WTC11 (cell line): ENCODE results near the gene UBE2E1. TPM values are rescaled to one million over a fixed set of nuclear protein-coding genes. Genes with fewer than 3 reads are reported as not detected.
"Not testable (repeated sequence)": the region's sequence is repeated elsewhere in the genome, so short reads cannot be mapped to it uniquely, and the experiment has no call there.

ENCODE experiments used
- ATAC-seq: fragments of 200-7000 bp; cut with Tn5 transposase; 2 replicates; pipeline ENCODE4 v1.10.0; 2021; ENCODE audit warnings: mild to moderate bottlenecking, moderate library complexity
- CTCF ChIA-PET: fragments of 300-600 bp; sonication (Branson Sonifier 250); formaldehyde crosslinking; loops from one replicate; lab custom pipeline; 2021; ENCODE audit warnings: antibody characterized with exemption; lab: Charles Lee
- POLR2A ChIA-PET: fragments of 350-600 bp; sonication (Branson Sonifier 250); formaldehyde crosslinking; loops from one replicate; lab custom pipeline; 2021; ENCODE audit warnings: antibody characterized with exemption; lab: Charles Lee
- DNase-seq: peaks from one replicate; pipeline ENCODE4 v3.0.0; 2021; ENCODE audit warnings: low spot score
- H3K27ac Mint-ChIP-seq: 2 replicates; pipeline ENCODE4 v1.8.0; 2021; ENCODE audit warnings: mixed read lengths
- H3K27me3 Mint-ChIP-seq: 2 replicates; pipeline ENCODE4 v1.8.0; 2021; ENCODE audit warnings: low read depth, mild to moderate bottlenecking, moderate library complexity, mixed read lengths
- H3K36me3 Mint-ChIP-seq: 2 replicates; pipeline ENCODE4 v1.8.0; 2021; ENCODE audit warnings: mixed read lengths
- H3K4me1 Mint-ChIP-seq: 2 replicates; pipeline ENCODE4 v1.8.0; 2022; ENCODE audit warnings: mixed read lengths
- H3K4me3 Mint-ChIP-seq: 2 replicates; pipeline ENCODE4 v1.8.0; 2021; ENCODE audit warnings: mild to moderate bottlenecking, moderate library complexity, mixed read lengths
- H3K9me3 Mint-ChIP-seq: 2 replicates; pipeline ENCODE4 v1.8.0; 2021; ENCODE audit warnings: mixed read lengths
- CREB1 ChIP-seq: sonication (generic); formaldehyde crosslinking; IDR thresholded peaks from 2 replicates; pipeline ENCODE4 v1.8.0; 2023; ENCODE audit warnings: mild to moderate bottlenecking, missing genetic modification reagents
- CREM ChIP-seq: sonication (generic); formaldehyde crosslinking; IDR thresholded peaks from 2 replicates; pipeline ENCODE4 v1.8.1; 2022; ENCODE audit warnings: mild to moderate bottlenecking, missing genetic modification reagents, moderate library complexity
- CTCF ChIP-seq: fragments of 200-600 bp; IDR thresholded peaks from 2 replicates; pipeline ENCODE4 v1.8.0; 2022; ENCODE audit warnings: antibody characterized with exemption
- ELF4 ChIP-seq: sonication (generic); formaldehyde crosslinking; IDR thresholded peaks from 2 replicates; pipeline ENCODE4 v1.8.1; 2022; ENCODE audit warnings: low read depth, mild to moderate bottlenecking, moderate library complexity, missing genetic modification reagents
- ETV6 ChIP-seq: sonication (generic); formaldehyde crosslinking; IDR thresholded peaks from 2 replicates; pipeline ENCODE4 v1.8.1; 2022; ENCODE audit warnings: mild to moderate bottlenecking, missing genetic modification reagents
- FOXK1 ChIP-seq: sonication (generic); formaldehyde crosslinking; IDR thresholded peaks from 2 replicates; pipeline ENCODE4 v1.8.0; 2022; ENCODE audit warnings: mild to moderate bottlenecking, moderate library complexity, missing genetic modification reagents
- GABPB1 ChIP-seq: sonication (generic); formaldehyde crosslinking; IDR thresholded peaks from 2 replicates; pipeline ENCODE4 v1.8.1; 2023; ENCODE audit warnings: mild to moderate bottlenecking, missing genetic modification reagents
- IRF1 ChIP-seq: sonication (generic); formaldehyde crosslinking; IDR thresholded peaks from 2 replicates; pipeline ENCODE4 v1.8.0; 2023; ENCODE audit warnings: missing genetic modification reagents
- JUN ChIP-seq: sonication (generic); formaldehyde crosslinking; IDR thresholded peaks from 2 replicates; pipeline ENCODE4 v1.8.0; 2023; ENCODE audit warnings: mild to moderate bottlenecking, missing genetic modification reagents
- RELA ChIP-seq: sonication (generic); formaldehyde crosslinking; IDR thresholded peaks from 2 replicates; pipeline ENCODE4 v1.8.1; 2022; ENCODE audit warnings: missing genetic modification reagents, mild to moderate bottlenecking, borderline replicate concordance
- ZNF416 ChIP-seq: fragments of 250-450 bp; sonication (Bioruptor Pico); IDR thresholded peaks from 2 replicates; pipeline ENCODE4 v1.9.0; 2021; ENCODE audit warnings: mild to moderate bottlenecking, inconsistent platforms
- total RNA-seq: library from RNA; stranded (reverse); gene quantifications from 3 replicates; pipeline ENCODE4 v1.2.3, GENCODE V29; 2021
- TF ChIP-seq, protein P1 (sequence below): fragments of 250-450 bp; sonication (Bioruptor Pico); IDR thresholded peaks from 2 replicates; pipeline ENCODE4 v1.8.0; 2021; ENCODE audit warnings: mild to moderate bottlenecking
- TF ChIP-seq, protein P2 (sequence below): fragments of 250-450 bp; sonication (Bioruptor Pico); IDR thresholded peaks from 2 replicates; pipeline ENCODE4 v1.9.0; 2021; ENCODE audit warnings: mild to moderate bottlenecking

UBE2E1 gene
- total RNA-seq, 1 experiment from 2014 or later, result 121 TPM

DNA sequence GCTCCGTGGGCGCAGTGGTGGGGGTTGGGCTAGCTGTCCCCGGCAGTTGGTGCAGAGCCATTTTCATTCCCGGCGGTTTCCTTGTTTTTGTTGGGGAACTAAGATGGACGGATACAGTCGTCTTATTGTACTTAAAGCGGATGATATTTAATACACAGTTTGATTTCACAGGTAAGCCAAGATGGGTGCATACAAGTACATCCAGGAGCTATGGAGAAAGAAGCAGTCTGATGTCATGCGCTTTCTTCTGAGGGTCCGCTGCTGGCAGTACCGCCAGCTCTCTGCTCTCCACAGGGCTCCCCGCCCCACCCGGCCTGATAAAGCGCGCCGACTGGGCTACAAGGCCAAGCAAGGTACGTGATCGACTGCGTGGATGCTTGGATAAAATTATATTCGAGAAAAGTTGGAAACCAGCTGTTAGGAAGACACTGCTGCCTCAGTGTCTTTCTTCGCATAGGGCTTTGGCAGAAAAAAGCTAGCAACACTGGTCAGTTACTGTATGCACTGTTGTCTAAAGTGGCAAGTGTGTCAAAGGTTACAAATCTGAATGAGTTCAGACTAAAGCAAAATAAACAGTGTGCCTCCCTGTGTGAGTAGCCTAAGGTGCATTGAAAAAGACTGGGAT, 112.0 kb downstream of the UBE2E1 start:
- TF ChIP-seq RELA (0 out of 2 replicates have a peak, but pooled peaks have one; percentile 3), JUN (CRISPR knock-in tag) (0 out of 2 replicates have a peak, but pooled peaks have one; percentile 22), ZNF416 (CRISPR knock-in tag) (0 out of 2 replicates have a peak, but pooled peaks have one; percentile 1), CREM (CRISPR knock-in tag) (0 out of 2 replicates have a peak, but pooled peaks have one; percentile 22)
- DNase-seq, H3K9me3 Mint-ChIP-seq, CTCF ChIA-PET, H3K27me3 Mint-ChIP-seq, ATAC-seq: not testable (repeated sequence)
- H3K4me1 Mint-ChIP-seq, result peaks cover 45% of the 10 kb centered on the region
- H3K4me3 Mint-ChIP-seq, result peak overlapping the region; percentile 99
- H3K27ac Mint-ChIP-seq, result peak overlapping the region; percentile 98
- peaks cover 37% of the 10 kb centered on the region for H3K36me3 Mint-ChIP-seq
- POLR2A ChIA-PET, result interaction anchor here (0.6 to 2.5 kb wide), 12 partner anchors 7 to 715 kb away, joined by 3 to 31 read pairs (median 6); partner anchors contain the start of genes NR1D2 and UBE2E2

DNA sequence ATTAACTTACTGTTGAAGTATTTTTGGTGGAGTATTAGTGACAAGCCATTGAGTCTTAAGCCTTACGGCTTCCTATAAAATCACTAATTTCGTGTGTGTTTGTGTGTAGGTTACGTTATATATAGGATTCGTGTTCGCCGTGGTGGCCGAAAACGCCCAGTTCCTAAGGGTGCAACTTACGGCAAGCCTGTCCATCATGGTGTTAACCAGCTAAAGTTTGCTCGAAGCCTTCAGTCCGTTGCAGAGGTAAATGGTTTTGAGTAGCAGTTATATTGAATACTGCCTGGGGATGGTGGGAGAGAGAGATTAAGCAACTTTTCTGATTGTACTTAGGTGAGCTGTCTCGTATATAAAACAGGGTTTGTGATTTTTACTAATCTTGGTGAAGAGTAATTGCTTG, 112.6 kb downstream of the UBE2E1 start:
- 0 out of 2 replicates have a peak, but pooled peaks have one; percentile 21 for TF ChIP-seq ETV6
- TF ChIP-seq, protein P1, sequence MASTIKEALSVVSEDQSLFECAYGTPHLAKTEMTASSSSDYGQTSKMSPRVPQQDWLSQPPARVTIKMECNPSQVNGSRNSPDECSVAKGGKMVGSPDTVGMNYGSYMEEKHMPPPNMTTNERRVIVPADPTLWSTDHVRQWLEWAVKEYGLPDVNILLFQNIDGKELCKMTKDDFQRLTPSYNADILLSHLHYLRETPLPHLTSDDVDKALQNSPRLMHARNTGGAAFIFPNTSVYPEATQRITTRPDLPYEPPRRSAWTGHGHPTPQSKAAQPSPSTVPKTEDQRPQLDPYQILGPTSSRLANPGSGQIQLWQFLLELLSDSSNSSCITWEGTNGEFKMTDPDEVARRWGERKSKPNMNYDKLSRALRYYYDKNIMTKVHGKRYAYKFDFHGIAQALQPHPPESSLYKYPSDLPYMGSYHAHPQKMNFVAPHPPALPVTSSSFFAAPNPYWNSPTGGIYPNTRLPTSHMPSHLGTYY (CRISPR knock-in tag), result 0 out of 2 replicates have a peak, but pooled peaks have one; percentile 47
- TF ChIP-seq, protein P2, sequence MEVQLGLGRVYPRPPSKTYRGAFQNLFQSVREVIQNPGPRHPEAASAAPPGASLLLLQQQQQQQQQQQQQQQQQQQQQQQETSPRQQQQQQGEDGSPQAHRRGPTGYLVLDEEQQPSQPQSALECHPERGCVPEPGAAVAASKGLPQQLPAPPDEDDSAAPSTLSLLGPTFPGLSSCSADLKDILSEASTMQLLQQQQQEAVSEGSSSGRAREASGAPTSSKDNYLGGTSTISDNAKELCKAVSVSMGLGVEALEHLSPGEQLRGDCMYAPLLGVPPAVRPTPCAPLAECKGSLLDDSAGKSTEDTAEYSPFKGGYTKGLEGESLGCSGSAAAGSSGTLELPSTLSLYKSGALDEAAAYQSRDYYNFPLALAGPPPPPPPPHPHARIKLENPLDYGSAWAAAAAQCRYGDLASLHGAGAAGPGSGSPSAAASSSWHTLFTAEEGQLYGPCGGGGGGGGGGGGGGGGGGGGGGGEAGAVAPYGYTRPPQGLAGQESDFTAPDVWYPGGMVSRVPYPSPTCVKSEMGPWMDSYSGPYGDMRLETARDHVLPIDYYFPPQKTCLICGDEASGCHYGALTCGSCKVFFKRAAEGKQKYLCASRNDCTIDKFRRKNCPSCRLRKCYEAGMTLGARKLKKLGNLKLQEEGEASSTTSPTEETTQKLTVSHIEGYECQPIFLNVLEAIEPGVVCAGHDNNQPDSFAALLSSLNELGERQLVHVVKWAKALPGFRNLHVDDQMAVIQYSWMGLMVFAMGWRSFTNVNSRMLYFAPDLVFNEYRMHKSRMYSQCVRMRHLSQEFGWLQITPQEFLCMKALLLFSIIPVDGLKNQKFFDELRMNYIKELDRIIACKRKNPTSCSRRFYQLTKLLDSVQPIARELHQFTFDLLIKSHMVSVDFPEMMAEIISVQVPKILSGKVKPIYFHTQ (CRISPR knock-in tag), result peak; percentile 84; the same call in 1 of the 2 replicates
- peaks cover 37% of the 10 kb centered on the region for H3K36me3 Mint-ChIP-seq
- H3K27ac Mint-ChIP-seq, result peak overlapping the region; percentile 98
- ATAC-seq, CTCF ChIA-PET, H3K27me3 Mint-ChIP-seq, H3K9me3 Mint-ChIP-seq, DNase-seq: not testable (repeated sequence)
- POLR2A ChIA-PET, result interaction anchor here (0.5 to 2.3 kb wide), 4 partner anchors 9 to 396 kb away, joined by 4 to 31 read pairs (median 12); no protein-coding TSS in a partner anchor
- peak overlapping the region; percentile 99 for H3K4me3 Mint-ChIP-seq
- H3K4me1 Mint-ChIP-seq, result peaks cover 49% of the 10 kb centered on the region

GRCh38 chr3:23919628-23920027, 113.9 kb downstream of the UBE2E1 start:
- no peak for DNase-seq
- Mint-ChIP-seq H3K4me3 (peak overlapping the region; percentile 99), H3K36me3 (peaks cover 37% of the 10 kb centered on the region), H3K9me3 (no peaks in the 10 kb centered on the region), H3K27ac (peak overlapping the region; percentile 61), H3K4me1 (peaks cover 53% of the 10 kb centered on the region), H3K27me3 (peaks cover 6% of the 10 kb centered on the region; the same call in 1 of the 2 replicates)
- ChIA-PET POLR2A (no interaction called here), CTCF (no interaction called here)
- no peak for TF ChIP-seq IRF1
- TF ChIP-seq FOXK1 (CRISPR knock-in tag), result no peak
- no peak for TF ChIP-seq CREB1
- TF ChIP-seq ELF4, result no peak
- no peak for TF ChIP-seq CTCF
- TF ChIP-seq GABPB1, result no peak
- ATAC-seq, result no peak
